ENCODE results near the gene SERPINB2. TPM values are rescaled to one million over a fixed set of nuclear protein-coding genes. Genes with fewer than 3 reads are reported as not detected.

Gene SERPINB2
- total and polyA plus RNA-seq, 10 of the 15 experiments (the other 5 are each of a cell fraction or from before 2014, with no cell fraction given): 9.6 to 25.3 (median 14.0) TPM

- no peak overlapping the region for H2AFZ ChIP-seq (ENCODE audit: control insufficient read depth, low read depth, low read length)
- intact Hi-C loops (cut with micrococcal nuclease; ENCODE audit: unreplicated experiment): no loop called here
- TF ChIP-seq, protein P1, sequence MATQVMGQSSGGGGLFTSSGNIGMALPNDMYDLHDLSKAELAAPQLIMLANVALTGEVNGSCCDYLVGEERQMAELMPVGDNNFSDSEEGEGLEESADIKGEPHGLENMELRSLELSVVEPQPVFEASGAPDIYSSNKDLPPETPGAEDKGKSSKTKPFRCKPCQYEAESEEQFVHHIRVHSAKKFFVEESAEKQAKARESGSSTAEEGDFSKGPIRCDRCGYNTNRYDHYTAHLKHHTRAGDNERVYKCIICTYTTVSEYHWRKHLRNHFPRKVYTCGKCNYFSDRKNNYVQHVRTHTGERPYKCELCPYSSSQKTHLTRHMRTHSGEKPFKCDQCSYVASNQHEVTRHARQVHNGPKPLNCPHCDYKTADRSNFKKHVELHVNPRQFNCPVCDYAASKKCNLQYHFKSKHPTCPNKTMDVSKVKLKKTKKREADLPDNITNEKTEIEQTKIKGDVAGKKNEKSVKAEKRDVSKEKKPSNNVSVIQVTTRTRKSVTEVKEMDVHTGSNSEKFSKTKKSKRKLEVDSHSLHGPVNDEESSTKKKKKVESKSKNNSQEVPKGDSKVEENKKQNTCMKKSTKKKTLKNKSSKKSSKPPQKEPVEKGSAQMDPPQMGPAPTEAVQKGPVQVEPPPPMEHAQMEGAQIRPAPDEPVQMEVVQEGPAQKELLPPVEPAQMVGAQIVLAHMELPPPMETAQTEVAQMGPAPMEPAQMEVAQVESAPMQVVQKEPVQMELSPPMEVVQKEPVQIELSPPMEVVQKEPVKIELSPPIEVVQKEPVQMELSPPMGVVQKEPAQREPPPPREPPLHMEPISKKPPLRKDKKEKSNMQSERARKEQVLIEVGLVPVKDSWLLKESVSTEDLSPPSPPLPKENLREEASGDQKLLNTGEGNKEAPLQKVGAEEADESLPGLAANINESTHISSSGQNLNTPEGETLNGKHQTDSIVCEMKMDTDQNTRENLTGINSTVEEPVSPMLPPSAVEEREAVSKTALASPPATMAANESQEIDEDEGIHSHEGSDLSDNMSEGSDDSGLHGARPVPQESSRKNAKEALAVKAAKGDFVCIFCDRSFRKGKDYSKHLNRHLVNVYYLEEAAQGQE (IDR thresholded peaks at IDR 0.05; ENCODE audit: low read depth, low read length): no peak
- H3K9ac ChIP-seq (ENCODE audit: control insufficient read depth, insufficient read depth, low read length): no peak overlapping the region
- no TSS peak for BruUV-seq (replicated peaks)
- DNase-seq (ENCODE audit: low read depth, low spot score) (no peak), FAIRE-seq (no peak), ATAC-seq (no peak)
- ChIA-PET CTCF (interaction anchor here (0.6 to 1.4 kb wide), 3 partner anchors 33 to 82 kb away, joined by 3 to 5 read pairs (median 3); no protein-coding TSS in a partner anchor), RAD21 (ENCODE audit: unreplicated experiment) (interaction anchor here (2.4 kb wide), 1 partner anchor 22 kb away, joined by 9 read pairs; no protein-coding TSS in a partner anchor), POLR2A (interaction anchor here (0.8 to 1.5 kb wide), 3 partner anchors 14 to 38 kb away, joined by 3 to 4 read pairs (median 3); no protein-coding TSS in a partner anchor), SMC1A (ENCODE audit: uncharacterized antibody, unreplicated experiment) (interaction anchor here (1.0 to 2.0 kb wide), 8 partner anchors 8 to 248 kb away, joined by 3 to 5 read pairs (median 4); partner anchors contain the start of gene SERPINB10)
- 36% methylated on average over 3 of the region's 3 CpGs for WGBS (ENCODE audit: insufficient coverage, insufficient replicate concordance, low lambda C conversion rate, missing lambda C conversion rate)
- H3K27ac ChIP-seq (ENCODE audit: control insufficient read depth, insufficient read depth): no peak overlapping the region
- H3K79me2 ChIP-seq (ENCODE audit: control insufficient read depth, insufficient read depth, low read length): no peaks in the 10 kb centered on the region
- in situ Hi-C loops (cut with MboI): no loop called here
- no peaks in the 10 kb centered on the region for H3K36me3 ChIP-seq (ENCODE audit: control insufficient read depth in 2 of 2, insufficient read depth in 2 of 2, low read length in 1 of 2)
- no peaks in the 10 kb centered on the region for H3K9me3 ChIP-seq (replicated peaks; ENCODE audit: control insufficient read depth, insufficient read depth, low read length)
- H3K27me3 ChIP-seq (replicated peaks in 1 of 2; ENCODE audit: control insufficient read depth in 2 of 2, insufficient read depth in 2 of 2, low read length in 1 of 2): no peaks in the 10 kb centered on the region
- H4K20me1 ChIP-seq (ENCODE audit: control insufficient read depth, insufficient read depth): no peaks in the 10 kb centered on the region
- no peak overlapping the region for H3K4me2 ChIP-seq (ENCODE audit: control insufficient read depth, insufficient read depth)
- peaks cover 4% of the 10 kb centered on the region; the same call in 1 of the 2 replicates for H3K4me1 ChIP-seq (ENCODE audit: control insufficient read depth, insufficient read depth, low read length)
- no peak overlapping the region for H3K4me3 ChIP-seq
Observed at GRCh38 chr18:63930773-63931354, 43.4 kb downstream of the SERPINB2 start.

All from GM12878 (cell line).